ENCODE data around the gene SEC24C.
A peak's percentile ranks its signal among the peaks of the same experiment; 100 is the strongest.
"Not testable (repeated sequence)": the region's sequence is repeated elsewhere in the genome, so short reads cannot be mapped to it uniquely, and the experiment has no call there.

SEC24C gene

DNA sequence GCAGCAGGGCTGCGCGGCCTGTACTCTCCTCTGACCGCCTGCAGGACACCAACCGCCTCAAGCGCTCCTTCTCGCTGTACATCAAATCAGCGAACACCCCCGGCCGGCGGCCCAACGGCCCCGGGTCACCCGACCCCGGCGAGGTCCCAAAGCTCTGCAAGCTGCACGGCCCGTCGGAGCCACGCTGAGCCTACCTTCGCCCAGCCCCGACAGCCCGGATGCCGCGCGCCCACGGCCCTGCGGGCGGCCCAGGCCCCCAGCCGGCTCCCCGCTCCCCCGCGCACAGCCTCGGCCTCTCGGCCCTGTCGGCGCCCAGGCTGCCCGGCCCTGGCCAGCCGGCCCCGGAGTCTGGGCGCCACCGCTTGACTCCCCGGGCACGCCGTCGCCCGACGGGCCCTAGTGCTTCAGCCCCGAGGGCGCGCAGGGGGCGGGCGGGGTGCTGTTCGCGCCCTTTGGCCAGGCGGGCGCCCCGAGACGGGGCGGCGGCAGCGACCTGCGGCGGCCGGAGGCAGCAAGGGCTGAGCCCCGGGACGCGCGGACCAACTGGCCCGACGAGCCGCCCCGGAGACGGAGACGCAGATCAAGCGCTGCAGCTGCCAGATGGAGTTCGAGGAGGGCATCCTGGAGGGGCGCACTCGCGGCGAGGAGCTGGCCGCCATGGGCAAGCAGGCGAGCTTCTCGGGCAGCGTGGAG lies 11.1 kb upstream of the SEC24C start:
- DNase-seq: no peak

DNA sequence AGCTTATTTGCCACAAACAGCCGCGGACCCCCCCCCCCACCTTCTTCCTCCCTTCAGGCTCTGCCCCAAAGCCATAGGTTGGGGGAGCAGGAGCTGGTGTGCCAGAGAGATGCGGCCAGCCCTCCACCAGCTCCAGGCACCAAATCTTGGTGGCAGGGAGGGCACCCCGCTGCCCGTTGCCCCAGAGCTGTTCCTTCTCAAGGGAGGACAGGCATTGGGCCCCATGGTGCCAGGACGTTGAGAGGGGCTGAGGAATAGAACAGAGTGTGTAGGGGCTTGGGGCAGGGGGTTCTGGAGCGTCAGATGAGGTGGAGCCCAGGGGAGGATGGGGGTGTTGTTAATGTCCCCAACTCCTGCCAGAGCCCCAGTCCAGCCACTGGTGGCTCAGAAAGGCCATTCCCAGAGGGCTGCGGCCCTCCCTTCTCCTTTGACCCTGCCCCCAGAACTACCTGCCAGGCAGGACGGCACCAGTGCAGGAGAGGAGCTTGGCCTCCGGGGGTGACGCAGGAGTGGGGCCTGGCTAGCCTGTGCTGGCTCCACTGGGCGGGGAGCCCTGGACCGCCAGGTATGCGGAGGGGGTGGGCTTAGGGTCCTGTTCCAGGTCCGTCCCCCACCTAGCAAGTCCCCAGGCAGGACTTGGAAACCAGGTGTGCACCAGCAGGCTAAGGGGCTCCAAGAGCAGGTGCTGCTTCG lies 10.0 kb upstream of the SEC24C start:
- no peak for DNase-seq

DNA sequence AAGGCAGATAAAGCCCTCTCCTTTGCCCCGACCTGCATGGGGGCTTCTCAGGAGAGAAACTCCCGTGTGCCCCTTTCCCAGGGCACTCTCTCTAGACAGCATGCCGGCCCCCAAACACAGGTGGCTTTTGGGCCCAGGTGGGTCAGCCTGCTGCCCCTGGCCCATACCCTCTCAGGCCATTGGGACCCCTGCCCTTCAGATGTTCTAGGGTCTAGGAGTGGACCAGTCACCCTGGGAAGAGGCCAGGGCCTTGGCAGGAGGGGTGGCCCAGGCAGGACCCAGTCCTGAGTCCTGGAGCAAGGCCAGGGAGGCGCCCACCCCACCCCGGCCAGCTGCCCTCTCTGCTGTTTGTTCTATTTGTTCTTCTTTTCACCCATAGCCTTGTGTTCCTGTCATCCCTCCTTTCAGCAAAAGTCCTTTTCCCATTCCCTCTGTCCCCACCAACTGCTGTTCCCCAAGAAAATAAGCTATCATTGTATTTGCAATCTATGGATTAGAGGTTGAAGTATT lies 9.3 kb upstream of the SEC24C start:
- DNase-seq: no peak

DNA sequence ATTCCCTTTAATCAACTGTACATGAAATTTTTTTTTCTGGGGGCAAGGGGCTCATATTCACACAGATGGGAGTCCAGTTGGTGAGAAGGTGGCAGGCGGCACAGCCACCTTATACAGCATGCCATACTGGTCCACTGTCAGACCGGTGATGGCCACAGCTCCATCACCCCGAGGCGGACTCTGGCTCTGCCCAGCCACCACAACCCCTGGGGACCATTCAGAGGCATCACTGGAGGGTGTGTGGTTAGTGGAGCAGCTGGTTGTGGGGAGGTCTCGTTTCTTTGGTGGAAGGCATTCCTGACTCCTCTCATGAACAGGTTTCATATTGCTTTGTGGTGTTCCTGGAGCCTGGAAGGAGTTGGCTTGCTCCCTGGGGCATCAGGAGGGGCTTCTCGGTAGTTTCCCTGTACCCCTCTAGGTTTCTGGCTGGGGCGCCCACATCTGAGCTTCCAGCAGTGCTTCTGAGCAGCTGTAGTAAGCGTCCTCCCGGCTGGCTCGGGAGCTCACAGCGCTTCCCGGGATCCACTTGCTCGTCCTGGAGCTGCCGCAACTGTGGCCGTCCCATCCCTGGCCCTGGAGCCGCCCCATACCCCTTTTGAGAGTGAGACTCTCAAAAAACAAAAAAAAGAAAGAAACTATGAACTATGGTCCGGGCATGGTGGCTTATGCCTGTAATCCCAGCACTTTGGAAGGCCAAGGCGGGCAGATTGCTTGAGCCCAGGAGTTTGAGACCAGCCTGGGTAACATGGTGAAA lies 3.5 kb upstream of the SEC24C start:
- DNase-seq: not testable (repeated sequence)

DNA sequence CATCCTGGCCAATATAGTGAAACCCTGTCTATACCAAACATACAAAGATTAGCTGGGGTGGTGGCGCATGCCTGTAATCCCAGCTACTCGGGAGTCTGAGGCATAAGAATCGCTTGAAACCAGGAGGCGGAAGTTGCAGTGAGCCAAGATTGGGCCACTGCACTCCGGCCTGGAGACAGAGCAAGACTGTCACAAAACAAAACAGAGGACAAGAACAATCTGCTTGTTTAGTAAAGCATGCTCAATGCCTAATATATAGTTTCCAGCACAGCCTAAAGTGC lies 1.8 kb upstream of the SEC24C start:
- no peak for DNase-seq

DNA sequence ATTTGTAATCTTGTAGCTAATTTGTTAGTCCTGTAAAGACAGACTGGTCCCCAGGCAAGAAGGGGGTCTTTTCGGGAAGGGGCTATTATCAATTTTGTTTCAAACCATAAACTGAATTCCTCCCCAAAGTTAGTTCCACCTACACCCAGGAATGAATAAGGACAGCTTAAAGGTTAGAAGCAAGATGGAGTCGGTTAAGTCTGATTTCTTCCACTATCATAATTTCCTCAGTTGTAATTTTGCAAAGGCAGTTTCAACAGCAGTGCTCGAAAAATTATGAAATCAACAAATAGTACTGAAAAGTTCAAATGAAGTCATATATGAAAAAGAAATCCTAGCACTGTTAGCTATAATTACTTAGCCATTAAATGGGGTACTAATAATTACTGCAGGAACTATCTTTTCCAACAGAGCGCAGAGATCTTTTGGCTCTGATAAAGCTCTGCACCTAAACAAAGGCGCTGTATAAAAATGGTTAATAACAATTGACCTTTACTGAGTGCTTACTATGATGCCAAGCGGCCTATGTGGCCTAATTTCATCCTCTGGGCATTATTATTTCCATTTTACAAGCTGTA lies 756 bp upstream of the SEC24C start:
- DNase-seq: no peak

DNA sequence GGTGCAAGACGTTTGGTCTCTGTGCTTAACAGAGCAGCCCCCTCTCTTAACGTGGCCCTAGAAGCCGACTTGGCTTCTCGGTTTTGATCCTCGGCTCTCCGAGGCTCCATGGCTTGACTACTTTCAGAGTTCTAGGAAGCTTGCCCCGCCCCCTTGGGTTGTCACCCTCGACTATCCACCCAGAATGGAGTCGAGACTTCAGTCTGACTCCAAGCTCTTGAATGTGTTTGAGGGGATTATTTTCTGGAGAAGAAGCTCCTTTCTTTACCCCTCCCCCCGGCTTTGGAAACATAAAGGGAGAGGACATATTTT lies 448 bp downstream of the SEC24C start:
- no peak for DNase-seq

DNA sequence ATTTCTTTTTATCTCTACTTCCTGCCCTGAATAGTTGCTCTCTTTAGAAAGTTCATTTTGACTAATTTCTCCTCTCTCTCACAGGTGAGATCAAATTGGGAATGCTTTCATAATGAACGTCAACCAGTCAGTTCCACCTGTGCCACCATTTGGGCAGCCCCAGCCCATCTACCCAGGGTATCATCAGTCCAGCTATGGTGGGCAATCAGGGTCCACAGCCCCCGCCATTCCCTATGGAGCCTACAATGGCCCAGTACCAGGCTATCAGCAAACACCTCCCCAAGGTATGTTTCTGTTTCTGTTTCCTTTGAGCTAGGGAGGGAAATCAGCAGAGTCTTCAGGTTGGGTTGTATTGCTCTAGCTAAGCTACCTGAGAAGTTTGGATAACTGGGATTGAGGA lies 2.5 kb downstream of the SEC24C start:
- DNase-seq: no peak

DNA sequence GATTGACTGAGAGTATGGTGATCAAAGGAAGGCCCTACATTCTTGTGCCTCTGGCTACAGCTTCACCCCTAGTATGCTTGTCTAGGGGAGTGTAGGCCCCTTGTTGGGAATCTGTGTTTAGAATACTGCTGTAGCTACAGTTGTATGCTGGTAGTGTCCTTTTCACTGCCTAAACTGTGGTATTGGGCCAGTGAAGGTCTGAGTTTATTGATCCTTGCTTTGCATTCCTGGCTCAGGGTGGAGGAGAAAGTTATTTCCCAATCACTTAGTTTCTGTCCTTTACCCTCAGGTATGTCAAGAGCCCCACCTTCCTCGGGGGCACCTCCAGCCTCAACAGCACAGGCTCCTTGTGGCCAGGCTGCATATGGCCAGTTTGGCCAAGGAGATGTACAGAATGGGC lies 6.6 kb downstream of the SEC24C start:
- no peak for DNase-seq

DNA sequence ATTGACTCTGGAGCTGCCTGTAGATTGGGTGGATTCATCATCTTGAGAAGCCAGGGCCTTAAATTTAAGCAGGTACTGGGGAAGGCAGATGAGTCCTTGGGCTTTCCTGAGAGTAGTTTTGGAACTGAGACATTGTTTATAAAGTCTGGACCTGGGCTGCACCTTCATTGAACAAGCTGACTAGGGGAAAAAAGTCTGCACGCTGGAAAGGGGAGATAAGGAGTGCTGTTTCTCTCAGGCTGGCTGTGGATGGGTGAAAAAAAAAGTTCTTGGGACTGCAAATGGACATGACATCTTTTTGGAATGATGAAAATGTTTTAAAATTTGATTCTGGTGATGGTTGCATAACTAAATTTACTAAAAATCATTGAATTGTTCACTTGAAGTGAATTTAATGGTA lies 12.0 kb downstream of the SEC24C start:
- no peak for DNase-seq

DNA sequence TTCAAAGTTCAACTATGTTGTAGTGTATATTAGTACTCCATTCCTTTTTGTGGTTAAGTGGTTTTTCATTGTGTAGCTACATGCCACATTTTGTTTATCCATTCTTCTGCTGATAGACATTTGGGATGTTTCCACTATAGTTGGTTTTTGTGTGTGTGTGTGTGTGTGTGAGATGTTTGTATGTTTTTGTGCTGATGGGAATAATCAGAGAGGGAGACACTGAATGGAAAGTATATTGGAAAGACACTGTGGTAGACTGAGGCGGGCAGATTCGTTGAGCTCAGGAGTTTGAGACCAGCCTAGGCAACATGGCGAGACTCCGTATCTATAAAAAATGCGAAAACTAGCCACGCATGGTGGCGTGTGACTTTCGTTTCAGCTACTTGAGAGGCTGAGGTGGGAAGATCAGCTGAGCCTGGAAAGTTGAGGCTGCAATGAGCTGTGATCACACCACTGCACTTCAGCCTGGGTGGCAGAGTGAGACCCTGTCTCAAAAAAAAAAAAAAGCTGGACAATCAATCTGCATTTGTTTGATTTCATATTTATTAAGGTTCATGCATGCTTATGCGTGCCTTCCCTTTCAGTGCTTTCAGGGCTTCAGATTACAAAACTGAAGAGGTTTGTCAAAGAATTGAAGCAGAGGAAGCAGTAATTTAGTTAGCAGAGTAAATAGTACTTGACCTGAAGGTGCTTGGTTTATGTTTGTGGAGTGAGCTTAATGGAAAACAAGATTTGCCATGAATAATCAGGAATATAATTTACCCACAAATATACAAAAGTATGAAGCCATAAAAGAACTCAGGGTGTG lies 14.7 kb downstream of the SEC24C start:
- peak; percentile 16 for DNase-seq

DNA sequence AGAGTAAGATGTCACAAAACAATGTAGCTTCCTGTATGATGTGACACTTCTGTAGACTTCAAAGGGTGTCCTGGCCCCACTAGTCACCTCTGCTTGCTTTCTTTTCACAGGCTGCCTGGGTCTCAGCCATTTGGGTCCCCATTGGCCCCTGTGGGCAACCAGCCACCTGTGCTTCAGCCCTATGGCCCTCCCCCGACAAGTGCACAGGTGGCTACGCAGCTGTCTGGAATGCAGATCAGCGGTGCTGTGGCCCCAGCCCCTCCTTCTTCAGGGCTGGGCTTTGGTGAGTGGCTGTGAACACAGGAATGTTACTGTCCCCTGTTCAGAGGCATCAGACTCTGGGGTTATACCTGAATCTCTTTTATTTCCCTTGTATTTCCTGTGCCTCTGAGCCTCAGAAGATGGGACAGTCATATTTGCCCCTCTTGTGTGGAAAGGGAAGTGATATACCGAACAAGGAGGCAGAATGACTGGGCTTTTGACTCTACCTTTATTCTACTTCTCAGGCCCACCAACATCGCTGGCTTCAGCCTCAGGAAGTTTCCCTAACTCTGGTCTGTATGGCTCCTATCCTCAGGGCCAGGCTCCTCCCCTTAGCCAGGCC lies 15.4 kb downstream of the SEC24C start:
- no peak for DNase-seq

DNA sequence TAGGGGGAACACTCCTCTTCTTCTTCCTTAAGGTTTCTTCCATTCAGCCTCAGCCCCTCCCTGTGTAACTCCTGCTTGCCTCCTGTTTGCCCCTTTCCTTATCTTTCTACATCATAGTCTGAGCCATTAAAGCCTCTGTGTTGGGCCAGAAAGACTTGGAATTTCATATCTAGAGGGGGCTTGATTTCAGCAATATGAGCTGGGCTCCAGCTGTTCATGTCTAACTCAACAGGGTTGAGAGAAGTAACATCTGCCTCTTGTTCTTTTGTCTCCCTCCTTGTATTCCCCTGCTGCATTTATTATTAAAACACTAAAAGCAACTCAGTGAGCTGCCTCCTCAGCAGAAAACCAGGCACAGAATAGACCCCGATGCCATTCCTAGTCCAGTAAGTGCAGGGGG lies 17.6 kb downstream of the SEC24C start:
- no peak for DNase-seq

DNA sequence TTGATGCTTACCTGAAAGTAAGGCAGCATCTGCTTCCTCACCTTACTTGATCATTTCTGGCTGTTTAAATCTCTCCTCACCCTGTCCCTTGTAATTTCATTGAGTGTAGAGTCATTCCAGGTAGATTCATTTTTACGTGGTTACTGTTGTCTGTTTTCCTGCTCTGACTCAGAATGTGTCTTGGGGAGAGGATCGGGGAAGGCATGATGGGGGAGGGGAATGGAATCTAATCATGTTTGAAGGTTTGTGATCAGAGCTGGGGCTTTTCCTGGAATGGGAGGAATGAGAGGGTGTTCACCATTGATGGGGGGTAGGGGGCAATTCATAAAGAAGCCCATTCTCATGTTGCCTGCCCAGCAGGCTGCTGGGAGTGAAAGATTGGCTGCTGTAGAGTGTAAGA lies 18.7 kb downstream of the SEC24C start:
- DNase-seq: no peak

DNA sequence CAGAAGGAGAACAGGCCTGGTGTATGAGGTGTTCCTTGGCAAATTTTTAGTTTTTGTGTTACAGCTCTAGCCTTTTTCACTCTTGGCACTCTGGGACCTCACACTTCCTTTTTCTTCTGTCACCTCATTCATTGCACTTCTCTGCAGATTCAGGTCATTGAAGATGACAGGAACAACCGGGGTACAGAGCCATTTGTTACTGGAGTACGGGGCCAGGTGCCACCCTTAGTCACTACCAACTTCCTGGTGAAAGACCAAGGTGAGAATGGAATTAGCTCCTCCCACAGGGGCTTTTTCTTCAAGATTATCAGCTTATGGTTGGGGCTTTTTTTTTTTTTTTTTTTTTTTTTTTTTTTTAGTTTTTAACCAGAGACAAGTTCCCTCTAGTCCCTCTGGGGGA lies 19.2 kb downstream of the SEC24C start:
- no peak for DNase-seq

DNA sequence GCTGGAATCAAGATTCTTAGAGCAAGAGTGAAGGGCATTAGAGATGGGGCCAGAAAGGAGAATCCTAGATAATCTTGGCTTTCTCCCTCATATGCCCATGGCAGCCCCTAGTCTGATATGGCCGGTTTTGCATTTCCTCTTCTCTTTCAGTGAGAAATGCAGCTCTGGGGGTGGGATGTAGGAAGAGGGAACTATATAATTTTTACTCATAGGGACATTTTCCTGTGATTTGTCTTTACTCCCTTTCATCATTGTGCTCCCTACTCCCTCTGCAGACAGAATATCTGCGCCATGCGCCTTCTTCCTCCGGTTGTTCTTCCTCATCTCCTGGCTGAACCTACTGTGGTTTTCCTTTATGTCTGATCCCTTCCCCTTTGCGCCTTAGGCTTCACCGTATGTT lies 20.9 kb downstream of the SEC24C start:
- DNase-seq: no peak

DNA sequence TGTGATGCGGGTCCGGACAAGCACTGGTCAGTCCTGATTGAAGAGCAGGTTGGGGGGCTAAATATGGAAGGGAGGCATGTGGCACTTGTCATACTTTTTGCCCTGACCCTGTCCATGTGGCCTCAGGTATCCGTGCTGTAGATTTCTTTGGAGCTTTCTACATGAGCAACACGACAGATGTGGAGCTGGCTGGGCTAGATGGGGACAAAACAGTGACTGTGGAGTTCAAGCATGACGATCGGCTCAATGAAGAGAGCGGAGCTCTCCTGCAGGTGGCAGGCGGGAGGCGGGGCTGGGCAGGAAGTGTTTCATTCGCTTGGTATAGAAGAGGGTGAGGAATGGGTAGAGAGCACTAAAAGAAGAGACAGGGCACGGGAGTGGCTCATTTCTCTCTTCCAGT lies 24.7 kb downstream of the SEC24C start:
- DNase-seq: no peak

DNA sequence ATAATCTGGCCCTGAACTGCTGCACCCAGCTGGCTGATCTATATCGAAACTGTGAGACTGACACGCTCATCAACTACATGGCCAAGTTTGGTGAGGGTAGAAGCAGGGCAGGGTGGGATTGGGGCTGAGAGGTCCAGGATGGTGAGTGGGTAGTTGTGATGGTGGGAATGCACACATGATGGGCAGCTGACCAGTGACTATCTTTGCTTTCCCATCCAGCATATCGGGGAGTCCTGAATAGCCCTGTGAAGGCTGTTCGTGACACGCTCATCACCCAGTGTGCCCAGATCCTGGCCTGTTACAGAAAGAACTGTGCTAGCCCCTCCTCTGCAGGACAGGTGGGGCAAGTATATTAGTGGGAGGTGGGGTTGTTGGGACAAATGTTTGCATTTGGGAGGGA lies 25.2 kb downstream of the SEC24C start:
- no peak for DNase-seq

DNA sequence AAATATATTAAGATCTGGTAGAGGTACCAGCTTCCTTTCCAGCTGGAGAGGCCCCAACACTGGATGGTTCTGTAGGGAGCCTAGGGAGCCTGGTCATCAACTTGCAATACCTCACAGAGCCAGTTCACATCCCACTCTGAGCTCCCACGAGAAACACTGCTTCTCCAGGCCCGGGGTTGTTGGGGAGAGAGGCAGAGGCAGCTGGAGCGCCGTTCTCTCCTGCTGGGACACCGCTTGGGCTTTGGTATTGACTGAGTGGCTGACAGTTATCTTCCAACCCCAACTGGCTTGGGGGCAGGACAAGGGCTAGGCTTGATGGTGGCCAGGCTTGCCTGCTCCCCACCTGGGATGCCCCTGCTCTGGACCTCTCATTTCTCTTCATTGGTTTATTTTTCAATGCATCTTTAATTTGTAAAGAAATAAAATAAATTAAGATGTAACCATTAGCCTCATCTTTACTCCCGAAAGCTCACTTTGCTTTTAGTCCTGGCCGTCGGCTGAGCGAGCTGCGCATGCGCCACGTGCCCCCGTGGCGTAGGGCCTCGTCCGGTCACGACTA lies 27.6 kb downstream of the SEC24C start:
- DNase-seq: no peak

DNA sequence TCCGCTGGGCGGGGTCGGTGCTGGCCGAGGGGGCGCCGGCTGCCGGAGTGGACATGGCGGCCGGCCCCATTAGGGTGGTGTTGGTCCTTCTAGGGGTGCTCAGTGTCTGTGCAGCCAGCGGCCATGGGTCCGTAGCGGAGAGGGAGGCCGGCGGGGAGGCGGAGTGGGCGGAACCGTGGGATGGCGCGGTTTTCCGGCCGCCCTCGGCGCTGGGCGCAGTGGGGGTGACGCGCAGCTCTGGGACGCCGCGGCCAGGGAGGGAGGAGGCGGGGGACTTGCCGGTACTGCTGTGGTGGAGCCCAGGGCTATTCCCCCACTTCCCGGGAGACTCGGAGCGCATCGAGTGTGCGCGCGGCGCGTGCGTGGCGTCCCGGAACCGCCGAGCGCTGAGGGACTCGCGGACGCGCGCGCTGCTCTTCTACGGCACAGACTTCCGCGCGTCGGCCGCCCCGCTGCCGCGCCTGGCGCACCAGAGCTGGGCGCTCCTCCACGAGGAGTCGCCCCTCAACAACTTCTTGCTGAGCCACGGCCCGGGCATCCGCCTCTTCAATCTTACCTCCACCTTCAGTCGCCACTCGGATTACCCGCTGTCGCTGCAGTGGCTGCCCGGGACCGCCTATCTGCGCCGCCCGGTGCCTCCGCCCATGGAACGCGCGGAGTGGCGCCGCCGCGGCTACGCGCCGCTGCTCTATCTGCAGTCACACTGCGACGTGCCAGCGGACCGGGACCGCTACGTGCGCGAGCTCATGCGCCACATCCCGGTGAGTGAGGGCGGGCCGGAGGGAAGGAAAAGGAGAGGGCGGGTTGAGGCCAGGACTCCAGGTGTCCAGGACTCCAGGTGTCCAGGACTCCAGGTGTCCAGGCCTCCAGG lies 28.3 kb downstream of the SEC24C start:
- no peak for DNase-seq

DNA sequence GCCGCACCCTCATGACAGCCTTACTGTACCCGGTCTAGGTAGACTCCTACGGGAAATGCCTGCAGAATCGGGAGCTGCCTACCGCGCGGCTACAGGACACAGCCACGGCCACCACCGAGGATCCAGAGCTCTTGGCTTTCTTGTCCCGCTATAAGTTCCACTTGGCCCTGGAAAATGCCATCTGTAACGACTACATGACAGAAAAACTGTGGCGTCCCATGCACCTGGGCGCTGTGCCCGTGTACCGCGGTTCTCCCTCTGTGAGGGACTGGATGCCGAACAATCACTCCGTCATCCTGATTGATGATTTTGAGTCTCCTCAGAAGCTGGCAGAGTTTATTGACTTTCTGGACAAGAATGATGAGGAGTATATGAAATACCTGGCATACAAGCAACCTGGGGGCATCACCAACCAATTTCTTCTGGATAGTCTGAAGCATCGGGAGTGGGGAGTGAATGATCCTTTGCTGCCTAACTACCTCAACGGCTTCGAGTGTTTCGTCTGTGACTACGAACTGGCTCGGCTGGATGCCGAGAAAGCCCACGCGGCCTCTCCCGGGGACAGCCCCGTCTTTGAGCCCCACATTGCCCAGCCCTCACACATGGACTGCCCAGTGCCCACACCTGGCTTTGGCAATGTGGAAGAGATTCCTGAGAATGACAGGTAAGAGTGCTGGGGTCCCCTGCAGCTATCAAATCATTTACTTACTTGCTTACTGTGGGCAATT lies 29.1 kb downstream of the SEC24C start:
- DNase-seq: no peak
